ENCODE results near the gene NTM.

The NTM gene

DNA sequence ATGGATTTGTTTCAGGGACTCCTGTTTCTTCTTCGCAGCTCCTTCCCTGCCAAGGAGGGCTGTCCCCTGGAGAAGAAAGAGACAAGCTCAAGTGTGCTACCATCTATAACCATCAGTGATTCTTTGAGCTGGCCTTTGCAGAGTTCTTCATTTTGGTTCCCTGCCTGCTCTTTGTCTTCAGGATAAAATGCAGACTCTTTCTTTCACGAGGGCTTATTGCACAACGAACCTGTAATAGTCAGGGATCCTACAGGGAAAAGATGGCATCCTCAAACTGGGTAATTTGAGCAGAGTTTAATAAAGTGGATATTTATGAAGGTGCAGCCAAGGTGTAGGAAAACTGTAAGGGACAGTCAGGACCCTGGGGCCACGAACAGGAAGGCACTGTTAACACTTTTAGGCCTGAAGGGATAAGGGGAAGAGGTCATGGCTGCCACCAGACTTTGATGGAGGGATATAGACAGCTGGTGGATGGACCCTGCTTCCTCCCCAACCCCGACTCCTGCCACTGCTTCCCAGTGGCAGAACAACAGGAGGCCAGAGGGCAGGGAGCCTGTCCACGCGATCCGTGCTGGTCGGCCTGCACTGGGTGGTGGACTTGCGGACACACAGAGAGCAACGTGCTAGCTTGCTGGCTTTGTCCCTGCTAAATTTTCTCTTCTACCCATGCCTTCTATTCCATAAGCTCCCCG, 767.0 kb downstream of the NTM start:
- DNase-seq = no peak

GRCh38 chr11:132137981-132138313, 767.5 kb downstream of the NTM start:
- no peak for DNase-seq

DNA sequence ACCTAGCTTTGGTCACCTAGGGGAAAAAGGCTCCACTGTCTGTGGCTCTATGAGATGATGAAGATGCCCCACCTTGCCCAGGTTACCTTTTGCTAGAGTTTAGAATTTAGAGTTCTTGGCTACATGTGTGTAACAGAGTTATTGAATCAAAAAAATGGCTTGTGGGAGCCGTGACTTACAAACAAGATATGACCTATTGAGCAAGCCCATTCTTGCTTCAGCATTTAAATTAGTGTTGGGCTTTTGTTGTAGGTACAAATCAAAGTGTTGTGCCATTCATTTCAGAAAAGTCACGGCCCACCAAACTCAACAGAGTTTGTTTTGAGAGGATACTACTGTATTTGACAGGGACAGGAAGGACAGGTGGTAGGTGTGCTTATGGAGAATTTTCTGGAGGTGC, 768.8 kb downstream of the NTM start:
- no peak for DNase-seq

GRCh38 chr11:132140056-132140455, 769.6 kb downstream of the NTM start:
- DNase-seq = no peak

DNA sequence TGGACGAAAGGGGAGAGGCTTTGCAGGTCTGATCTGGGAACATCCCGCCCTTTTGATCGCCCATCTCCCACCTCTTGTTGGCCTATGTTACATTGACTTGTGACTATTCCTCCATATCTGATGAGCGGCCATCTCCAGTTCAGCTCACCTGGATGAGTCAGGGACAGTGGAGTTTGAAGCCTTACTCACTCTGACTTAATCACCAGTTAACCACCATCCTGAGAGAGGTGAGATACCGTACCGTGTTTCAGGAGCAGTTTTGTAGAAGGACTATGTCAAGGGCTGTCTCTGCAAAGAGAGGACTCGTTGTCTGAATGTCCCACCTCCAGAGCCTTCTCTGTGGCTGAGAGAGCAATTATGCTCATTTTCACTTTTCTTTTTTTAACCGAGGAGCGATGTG, 771.7 kb downstream of the NTM start:
- no peak for DNase-seq

- DNase-seq = no peak
Measured at GRCh38 chr11:132142554-132142953, 772.1 kb downstream of the NTM start.

- DNase-seq = no peak
Measured at GRCh38 chr11:132147464-132147863, 777.0 kb downstream of the NTM start.

GRCh38 chr11:132154781-132155180, 784.4 kb downstream of the NTM start:
- no peak for DNase-seq

- no peak for DNase-seq
Measured at GRCh38 chr11:132158091-132158490, 787.7 kb downstream of the NTM start.

GRCh38 chr11:132158696-132159095, 788.3 kb downstream of the NTM start:
- no peak for DNase-seq

DNA sequence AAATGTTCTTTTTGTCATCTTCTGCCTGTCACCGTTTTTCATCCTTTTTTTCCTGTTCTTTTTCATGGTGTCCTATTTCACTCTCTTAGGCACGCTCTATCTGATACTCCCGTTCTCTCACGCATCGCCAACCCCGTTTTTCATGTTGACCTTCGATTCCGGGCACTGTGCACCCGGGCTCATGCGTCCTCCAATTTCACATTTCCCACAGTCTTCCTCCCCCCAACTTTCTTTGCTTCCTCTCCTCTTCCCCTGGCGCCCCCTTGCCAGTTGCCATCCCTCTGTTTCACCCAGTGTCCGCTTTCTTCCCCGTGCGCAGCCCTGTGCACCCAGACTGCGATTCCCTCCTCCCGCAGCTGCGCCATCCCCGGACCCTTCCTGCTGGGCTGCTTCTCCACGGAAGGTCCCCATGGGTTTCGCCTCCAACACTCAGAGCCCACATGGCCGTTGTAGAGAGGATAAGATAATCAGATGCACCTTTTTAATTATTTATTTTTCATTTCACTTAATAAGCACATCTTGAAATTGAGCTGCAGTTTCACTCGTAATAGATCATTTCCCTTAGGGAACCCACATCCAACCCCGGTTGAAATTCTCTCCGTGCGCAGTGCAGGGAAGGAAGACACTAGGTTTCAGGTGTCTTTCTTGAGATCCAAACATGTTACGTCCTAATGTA, 791.1 kb downstream of the NTM start:
- no peak for DNase-seq

DNA sequence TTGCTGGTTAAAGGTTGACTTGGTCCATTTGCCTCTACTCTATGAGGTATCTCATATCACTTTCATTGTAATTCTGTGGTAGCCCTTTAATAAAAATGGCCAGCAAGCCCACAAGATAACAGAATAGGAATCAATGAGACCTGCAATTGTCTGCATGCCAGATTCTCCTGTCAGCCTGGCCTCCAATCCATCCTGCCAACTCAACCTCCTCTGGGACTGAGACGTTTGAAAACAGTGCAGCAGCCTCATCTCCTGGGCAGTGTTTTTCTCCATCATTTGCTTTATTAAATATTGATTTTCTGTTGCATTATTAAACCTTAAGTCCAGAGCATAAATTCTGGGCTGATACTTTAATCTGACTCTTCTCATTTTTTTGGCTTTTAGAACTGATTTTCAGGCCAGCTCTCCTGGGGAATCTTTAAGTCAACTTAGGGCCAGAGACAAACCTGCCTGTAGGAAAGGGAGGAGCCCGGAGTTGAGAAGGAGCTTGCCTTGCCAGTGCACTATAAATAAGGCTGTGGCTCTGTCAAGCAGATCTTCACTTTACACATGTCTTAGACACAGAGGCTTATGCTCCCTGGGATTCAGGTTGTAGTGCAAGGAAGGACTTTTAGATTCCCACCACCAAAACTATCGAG, 798.0 kb downstream of the NTM start:
- no peak for DNase-seq

GRCh38 chr11:132171031-132171430, 800.6 kb downstream of the NTM start:
- DNase-seq = no peak

DNA sequence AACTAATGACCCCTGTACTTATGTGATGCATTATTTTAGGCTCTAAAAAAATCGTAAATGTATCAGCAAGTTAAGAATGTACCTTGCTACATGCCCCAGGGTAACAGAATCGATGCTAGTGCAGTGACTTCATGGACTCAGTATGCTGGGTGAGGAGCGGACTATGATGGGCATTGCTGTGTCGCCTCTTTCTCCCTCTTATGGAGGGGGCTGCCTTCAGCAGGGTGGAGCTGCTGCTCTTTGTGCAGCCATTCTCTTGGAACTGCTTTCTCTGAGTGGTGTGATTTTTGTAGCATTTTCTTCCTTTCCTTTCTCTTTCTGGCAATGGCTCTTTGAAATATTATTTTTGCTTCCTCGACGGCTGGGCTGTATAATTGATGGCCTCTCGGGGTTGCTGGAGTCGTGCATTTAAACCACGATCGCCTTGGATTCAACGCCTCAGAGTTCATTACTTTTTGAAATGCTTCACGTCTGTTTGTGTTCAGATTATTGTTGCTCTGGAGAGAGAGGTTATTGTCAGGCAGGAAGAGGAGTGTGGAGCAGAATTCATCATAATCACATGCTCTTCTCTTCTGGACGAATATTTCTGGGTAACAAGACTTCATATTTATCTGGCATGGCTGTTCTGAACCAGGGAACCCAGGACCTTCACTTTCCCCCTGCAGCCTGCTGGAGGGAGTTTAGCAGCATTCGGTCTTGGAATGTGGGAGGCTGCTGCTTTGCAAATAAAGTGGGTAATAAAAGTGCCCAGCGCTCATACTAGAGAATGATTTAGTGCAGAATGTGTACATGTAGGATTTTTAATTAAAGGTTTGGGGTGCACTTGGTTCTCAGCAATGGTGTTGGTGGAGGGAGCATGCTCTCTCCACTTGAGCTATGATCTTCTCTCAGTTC, 804.2 kb downstream of the NTM start:
- no peak for DNase-seq

DNA sequence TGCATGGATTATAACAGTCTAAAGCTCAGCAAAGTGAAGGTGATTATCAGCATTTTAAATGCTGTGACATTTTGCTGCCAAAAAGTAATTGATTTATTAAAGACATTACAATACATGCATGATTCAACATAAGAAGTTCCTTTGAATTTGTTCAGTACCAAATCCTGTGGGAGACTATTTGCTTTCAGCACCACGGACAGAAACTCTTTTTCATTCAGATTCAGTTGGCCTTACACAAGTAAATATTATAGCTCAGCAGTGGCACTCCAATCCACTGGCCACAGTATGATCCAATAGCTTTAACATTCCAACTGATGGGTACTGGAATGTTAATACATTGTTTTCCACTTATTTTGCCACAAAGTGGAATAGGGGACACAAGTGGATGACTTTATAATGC, 806.7 kb downstream of the NTM start:
- DNase-seq = peak; percentile 1 to 18

GRCh38 chr11:132184079-132184478, 813.7 kb downstream of the NTM start:
- no peak for DNase-seq

DNA sequence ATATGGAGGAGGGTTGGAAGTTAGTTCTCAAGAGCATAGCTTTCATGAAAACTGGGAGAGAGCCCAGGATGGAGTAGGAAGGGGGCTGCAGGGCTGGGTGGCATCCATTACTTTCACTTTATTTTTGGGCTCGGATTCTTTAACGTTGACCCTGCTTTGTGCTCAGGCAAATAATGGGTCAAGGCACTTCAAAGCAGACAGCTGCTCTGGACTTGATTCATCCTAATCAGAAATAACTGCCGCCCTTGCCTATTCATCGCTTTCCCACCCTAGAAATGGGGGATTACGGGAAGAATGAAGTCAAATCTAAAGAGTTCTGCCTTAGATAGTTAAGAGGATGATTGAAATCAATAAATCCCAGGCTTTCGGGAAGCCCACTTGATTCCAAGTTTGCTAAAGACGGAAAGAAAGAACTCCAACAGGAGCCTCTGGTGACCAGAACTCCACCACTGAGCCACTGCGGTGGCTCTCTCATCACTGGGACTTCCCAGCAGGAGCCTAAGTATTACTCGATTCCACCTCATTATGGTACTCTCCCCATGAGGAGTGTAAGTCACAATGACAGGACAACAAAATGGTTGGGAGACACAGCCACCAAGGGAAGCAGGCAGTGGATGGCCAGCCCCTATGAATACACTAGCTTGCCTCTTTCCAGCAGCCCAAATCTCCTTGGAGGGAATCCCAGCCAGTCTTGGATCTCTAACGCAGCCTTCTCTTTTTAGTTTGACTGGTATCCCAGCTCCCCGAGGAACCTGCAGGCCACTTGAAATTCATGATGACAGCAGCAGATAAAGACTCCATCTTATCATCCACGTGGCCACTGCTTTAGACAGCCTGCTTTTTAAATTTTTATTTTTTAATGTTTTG, 815.5 kb downstream of the NTM start:
- DNase-seq = no peak

GRCh38 chr11:132186699-132187098, 816.3 kb downstream of the NTM start:
- no peak for DNase-seq

GRCh38 chr11:132187386-132187785, 817.0 kb downstream of the NTM start:
- no peak for DNase-seq

GRCh38 chr11:132187814-132188213, 817.4 kb downstream of the NTM start:
- DNase-seq = no peak

DNA sequence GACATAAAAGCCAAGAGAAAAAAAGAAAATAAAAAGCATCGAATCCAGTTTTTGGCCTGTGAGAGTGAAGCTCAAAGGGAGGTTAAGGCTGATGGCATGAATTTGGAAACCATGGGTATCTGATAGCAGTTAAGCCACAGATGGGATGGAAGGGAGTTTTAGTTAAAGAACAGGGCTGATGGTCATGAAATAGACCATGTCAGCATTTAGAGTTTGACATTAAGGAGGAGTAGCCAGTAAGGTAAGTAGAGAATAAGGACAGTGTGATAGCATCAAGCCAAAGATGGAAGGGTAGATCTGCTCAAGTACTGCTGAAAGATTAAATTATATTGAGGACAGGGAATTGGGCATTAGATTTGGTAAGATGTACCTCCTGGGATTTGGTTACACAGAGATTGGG, 826.5 kb downstream of the NTM start:
- no peak for DNase-seq

DNA sequence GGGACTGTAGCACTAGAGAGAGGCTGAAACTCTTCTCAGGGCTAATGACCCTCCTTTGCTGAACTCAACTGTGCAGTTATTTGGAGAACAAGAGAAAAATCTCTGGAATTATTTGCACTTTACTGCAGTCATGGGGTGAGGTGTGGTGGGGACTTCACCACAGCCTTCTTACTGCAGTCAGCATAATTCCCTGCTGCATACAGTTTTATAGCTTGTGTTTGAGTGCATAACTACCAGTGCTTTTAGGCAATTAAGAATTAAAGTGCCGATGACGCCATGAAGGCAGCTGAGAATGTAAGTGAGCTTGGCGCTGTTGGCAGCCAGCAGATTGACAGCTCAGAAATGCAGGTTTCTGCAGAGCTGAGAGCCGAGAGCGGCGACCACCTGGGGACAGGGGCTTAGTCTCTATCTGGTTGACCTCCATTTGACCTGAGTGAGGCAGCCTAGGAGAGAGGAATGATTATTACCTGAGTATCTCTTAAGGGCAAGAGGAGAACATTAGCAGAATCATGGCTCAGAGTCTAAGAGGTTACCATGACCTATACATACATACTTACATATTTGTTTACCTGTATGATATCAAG, 830.0 kb downstream of the NTM start:
- DNase-seq = no peak

Measured in Kasumi-1 (cell line).